A549 (cell line): ENCODE results near the gene ZDHHC3. TPM values are rescaled to one million over a fixed set of nuclear protein-coding genes. Genes with fewer than 3 reads are reported as not detected.

Experiments
- ATAC-seq, 2 experiments: fragments of 200-7000 bp in 1 of 2; fragments of >200 bp in 1 of 2; cut with Nextera tagmentation in 1 of 2; cut with Tn5 transposase in 1 of 2; 3 replicates each; pipeline versions ENCODE4 v1.8.0 to v1.9.1; 2018 to 2020; ENCODE audit warnings: mild to moderate bottlenecking in 1 of 2, moderate library complexity in 1 of 2
- CTCF ChIA-PET: fragments of 300-600 bp; sonication (Branson Sonifier 250); formaldehyde crosslinking; extraction: SDS; loops from one replicate; lab custom pipeline; 2021; ENCODE audit warnings: antibody characterized with exemption, inconsistent platforms; lab: Yijun Ruan, JAX
- POLR2A ChIA-PET: fragments of 350-600 bp; formaldehyde crosslinking; extraction: SDS; loops from one replicate; lab custom pipeline; 2021; ENCODE audit warnings: antibody characterized with exemption, inconsistent platforms; lab: Yijun Ruan, JAX
- DNase-seq, 2 experiments: peaks; one replicate each; pipeline versions ENCODE4 v3.0.0 to v3.0.0-alpha.2; 2011 to 2016; ENCODE audit warnings: low read depth in 1 of 2, low spot score in 1 of 2
- FAIRE-seq: peaks from 2 replicates; lab custom pipeline; 2011; peaks lifted over from hg19 to GRCh38; lab: Jason Lieb, UNC
- H3K27ac ChIP-seq, 2 experiments: fragments of >200 bp; sonication (Bioruptor Twin); formaldehyde crosslinking; 3 replicates each; pipeline ENCODE4 v1.5.1; 2016 to 2017
- H3K4me1 ChIP-seq: fragments of >200 bp; sonication (Bioruptor Twin); formaldehyde crosslinking; 3 replicates; pipeline ENCODE4 v1.6.1; 2016
- H3K4me2 ChIP-seq: fragments of >200 bp; sonication (Bioruptor Twin); formaldehyde crosslinking; 3 replicates; pipeline ENCODE4 v1.6.1; 2016
- H3K4me3 ChIP-seq: fragments of >200 bp; sonication (Bioruptor Twin); formaldehyde crosslinking; 3 replicates; pipeline ENCODE4 v1.5.1; 2016
- H3K9me3 ChIP-seq: fragments of >200 bp; sonication (Bioruptor Twin); formaldehyde crosslinking; 3 replicates; pipeline ENCODE4 v1.6.1; 2016
- BCL3 ChIP-seq: fragments of >200 bp; sonication (Bioruptor Twin); formaldehyde crosslinking; IDR thresholded peaks from 3 replicates; pipeline ENCODE4 v1.6.1; 2016
- CBX2 ChIP-seq: fragments of 200-600 bp; sonication (generic); IDR thresholded peaks from 2 replicates; pipeline ENCODE4 v1.6.1; 2016; ENCODE audit warnings: low read depth, mild to moderate bottlenecking, borderline replicate concordance
- CBX8 ChIP-seq: fragments of 200-600 bp; sonication (generic); IDR thresholded peaks from 2 replicates; pipeline ENCODE4 v1.6.1; 2016
- CHD4 ChIP-seq: fragments of 200-600 bp; sonication (generic); IDR thresholded peaks from 2 replicates; pipeline ENCODE4 v1.6.1; 2016; ENCODE audit warnings: antibody characterized with exemption, mild to moderate bottlenecking, borderline replicate concordance
- E2F6 ChIP-seq: IDR thresholded peaks from 2 replicates; pipeline ENCODE4 v1.6.1; 2012; ENCODE audit warnings: low read depth, borderline replicate concordance
- EHMT2 ChIP-seq: fragments of 200-600 bp; sonication (generic); IDR thresholded peaks from 2 replicates; pipeline ENCODE4 v1.6.1; 2016; ENCODE audit warnings: antibody characterized with exemption, low read depth, mild to moderate bottlenecking, moderate library complexity
- ESRRA ChIP-seq: fragments of 150-350 bp; IDR thresholded peaks from 2 replicates; pipeline ENCODE4 v1.6.1; 2014; ENCODE audit warnings: mild to moderate bottlenecking, low read length, borderline replicate concordance
- FOSL2 ChIP-seq, 2 experiments: fragments of 450-650 bp in 1 of 2; fragments of >200 bp in 1 of 2; sonication (Bioruptor Twin) in 1 of 2; formaldehyde crosslinking; IDR thresholded peaks; 2 replicates each; pipeline versions ENCODE4 v1.5.0 to v1.6.1; 2016 to 2020; ENCODE audit warnings: mild to moderate bottlenecking in 1 of 2, moderate library complexity in 1 of 2
- FOXS1 ChIP-seq: fragments of 250-450 bp; sonication (Bioruptor Pico); IDR thresholded peaks from 2 replicates; pipeline ENCODE4 v1.5.0; 2020; ENCODE audit warnings: mild to moderate bottlenecking, moderate library complexity
- HDAC2 ChIP-seq: fragments of 200-600 bp; sonication (generic); IDR thresholded peaks from 2 replicates; pipeline ENCODE4 v1.6.1; 2016
- HOXB13 ChIP-seq: fragments of 250-450 bp; sonication (Bioruptor Pico); IDR thresholded peaks from 2 replicates; pipeline ENCODE4 v1.5.0; 2020; ENCODE audit warnings: low read depth, mild to moderate bottlenecking, moderate library complexity
- HOXB5 ChIP-seq: fragments of 250-450 bp; sonication (Bioruptor Pico); IDR thresholded peaks from 2 replicates; pipeline ENCODE4 v1.5.0; 2020; ENCODE audit warnings: mild to moderate bottlenecking, moderate library complexity
- JUN ChIP-seq, 2 experiments: fragments of >200 bp; sonication (Bioruptor Twin); formaldehyde crosslinking; IDR thresholded peaks; 2 replicates in 1 of 2; 3 replicates in 1 of 2; pipeline ENCODE4 v1.6.1; 2016 to 2017
- KDM1A ChIP-seq: fragments of 200-600 bp; sonication (generic); IDR thresholded peaks from 2 replicates; pipeline ENCODE4 v1.6.1; 2016; ENCODE audit warnings: low read depth, mild to moderate bottlenecking
- KDM5A ChIP-seq: fragments of 200-600 bp; sonication (generic); IDR thresholded peaks from 2 replicates; pipeline ENCODE4 v1.6.1; 2016; ENCODE audit warnings: antibody characterized with exemption, mild to moderate bottlenecking
- MAZ ChIP-seq: fragments of 150-350 bp; IDR thresholded peaks from 2 replicates; pipeline ENCODE4 v1.6.1; 2014; ENCODE audit warnings: antibody characterized with exemption, low read depth, low read length, borderline replicate concordance
- MYC ChIP-seq: IDR thresholded peaks from 2 replicates; pipeline ENCODE4 v1.6.1; 2012; ENCODE audit warnings: mild to moderate bottlenecking, inconsistent platforms, low read length, improper control_type of control experiment, borderline replicate concordance
- NFE2L2 ChIP-seq: fragments of 150-350 bp; conservative IDR thresholded peaks from 2 replicates; pipeline ENCODE4 v1.6.1; 2014; ENCODE audit warnings: low read length
- PBX3 ChIP-seq: IDR thresholded peaks from 2 replicates; pipeline ENCODE4 v1.6.1; 2012
- POLR2A ChIP-seq: IDR thresholded peaks from 2 replicates; pipeline ENCODE4 v1.6.1; 2012; ENCODE audit warnings: mild to moderate bottlenecking, low read length
- POLR2AphosphoS2 ChIP-seq: conservative IDR thresholded peaks from 2 replicates; pipeline ENCODE4 v1.6.1; 2012; ENCODE audit warnings: low read length, improper control_type of control experiment, inconsistent platforms
- RAD21 ChIP-seq, 2 experiments: fragments of >200 bp in 1 of 2; sonication (Bioruptor Twin) in 1 of 2; formaldehyde crosslinking in 1 of 2; IDR thresholded peaks in 1 of 2; conservative IDR thresholded peaks in 1 of 2; 2 replicates in 1 of 2; 3 replicates in 1 of 2; pipeline ENCODE4 v1.6.1; 2012 to 2018; ENCODE audit warnings: inconsistent platforms in 1 of 2
- RARB ChIP-seq: fragments of 250-450 bp; sonication (Bioruptor Pico); IDR thresholded peaks from 2 replicates; pipeline ENCODE4 v1.8.0; 2021; ENCODE audit warnings: mild to moderate bottlenecking, moderate library complexity
- RFX5 ChIP-seq: fragments of 450-650 bp; IDR thresholded peaks from 2 replicates; pipeline ENCODE4 v1.7.1; 2014; ENCODE audit warnings: antibody characterized with exemption, mild to moderate bottlenecking, moderate library complexity
- SMC3 ChIP-seq: fragments of >200 bp; sonication (Bioruptor Twin); formaldehyde crosslinking; IDR thresholded peaks from 3 replicates; pipeline ENCODE4 v1.6.1; 2018; ENCODE audit warnings: inconsistent platforms
- TFCP2L1 ChIP-seq: fragments of 250-450 bp; sonication (Bioruptor Pico); IDR thresholded peaks from 2 replicates; pipeline ENCODE4 v1.5.0; 2021; ENCODE audit warnings: mild to moderate bottlenecking
- TP53 ChIP-seq: fragments of 250-450 bp; sonication (Bioruptor Pico); IDR thresholded peaks from 2 replicates; pipeline ENCODE4 v1.5.0; 2021; ENCODE audit warnings: mild to moderate bottlenecking, moderate library complexity
- ZC3H11A ChIP-seq: fragments of 450-650 bp; IDR thresholded peaks from 2 replicates; pipeline ENCODE4 v1.6.1; 2014; ENCODE audit warnings: antibody characterized with exemption, mild to moderate bottlenecking
- ZSCAN20 ChIP-seq: fragments of 250-450 bp; sonication (Bioruptor Pico); IDR thresholded peaks from 2 replicates; pipeline ENCODE4 v1.8.0; 2022; ENCODE audit warnings: mild to moderate bottlenecking, moderate library complexity
- WGBS: methylation state at CpG from one replicate; pipeline ENCODE4 v1.1.6; 2017; ENCODE audit errors: missing lambda C conversion rate; 5-methylcytosine and 5-hydroxymethylcytosine counted together
- polyA plus RNA-seq, 4 experiments: library from polyadenylated mRNA; depleted of rRNA in 3 of 4; stranded (reverse); fragments of >200 nt; fragmentation: RNase III in 1 of 4; extraction: RNeasy Plus Mini Kit Qiagen cat#74134 plus additional on column Dnase treatment in 1 of 4; gene quantifications; 2 replicates in 3 of 4; 3 replicates in 1 of 4; pipeline ENCODE4 v1.2.3, GENCODE V29; 2011 to 2017
- TF ChIP-seq, protein P1 (sequence below): fragments of 150-350 bp; IDR thresholded peaks from 2 replicates; pipeline ENCODE4 v1.6.1; 2014; ENCODE audit warnings: low read depth, mild to moderate bottlenecking, low read length
- TF ChIP-seq, protein P2 (sequence below): fragments of 250-450 bp; sonication (Bioruptor Pico); IDR thresholded peaks from 2 replicates; pipeline ENCODE4 v1.5.0; 2020; ENCODE audit warnings: low read depth, mild to moderate bottlenecking, moderate library complexity

The ZDHHC3 gene
- polyA plus RNA-seq, 2 of the 4 experiments (the other 2 are of a cell fraction) = 28.7 to 57.7 TPM

DNA sequence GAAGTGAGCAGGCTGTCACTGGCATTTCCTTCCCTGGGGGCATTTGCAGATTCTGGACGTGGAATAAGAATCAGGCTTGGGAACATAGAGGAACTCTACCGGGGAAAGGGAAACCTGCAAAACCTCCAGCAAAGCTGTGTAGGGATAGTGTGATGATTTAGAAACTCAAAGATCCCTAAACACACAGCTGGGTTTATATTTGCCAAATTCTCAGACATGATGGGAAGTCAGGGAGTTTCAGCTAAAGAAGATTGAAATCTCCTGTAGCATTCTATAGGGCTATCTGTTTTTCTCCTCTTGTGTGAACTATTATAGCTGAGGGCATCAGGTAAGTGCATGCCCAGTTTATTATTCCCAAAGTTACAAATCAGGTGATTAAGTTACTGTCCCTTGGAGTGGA, 40.9 kb upstream of the ZDHHC3 start:
- no peak for ATAC-seq
- ChIA-PET POLR2A (no interaction called here), CTCF (interaction anchor here (0.6 kb wide), 1 partner anchor 33 kb away, joined by 3 read pairs; no protein-coding TSS in a partner anchor)
- Histone ChIP-seq H3K4me2 (no peak overlapping the region), H3K27ac (no peak overlapping the region), H3K4me3 (no peak overlapping the region), H3K9me3 (no peaks in the 10 kb centered on the region), H3K4me1 (no peaks in the 10 kb centered on the region)
- TF ChIP-seq HOXB13 (CRISPR knock-in tag) (no peak), ZC3H11A (no peak), FOXS1 (no peak), ESRRA (no peak), TP53 (no peak), RAD21 (conservative IDR thresholded peaks at IDR 0.05 in 1 of 2, IDR thresholded peaks at IDR 0.05 in 1 of 2) (no peak), BCL3 (no peak), MYC (no peak), HDAC2 (no peak), CHD4 (no peak), KDM5A (no peak), KDM1A (no peak), PBX3 (no peak), POLR2A (no peak)
- TF ChIP-seq, protein P1, sequence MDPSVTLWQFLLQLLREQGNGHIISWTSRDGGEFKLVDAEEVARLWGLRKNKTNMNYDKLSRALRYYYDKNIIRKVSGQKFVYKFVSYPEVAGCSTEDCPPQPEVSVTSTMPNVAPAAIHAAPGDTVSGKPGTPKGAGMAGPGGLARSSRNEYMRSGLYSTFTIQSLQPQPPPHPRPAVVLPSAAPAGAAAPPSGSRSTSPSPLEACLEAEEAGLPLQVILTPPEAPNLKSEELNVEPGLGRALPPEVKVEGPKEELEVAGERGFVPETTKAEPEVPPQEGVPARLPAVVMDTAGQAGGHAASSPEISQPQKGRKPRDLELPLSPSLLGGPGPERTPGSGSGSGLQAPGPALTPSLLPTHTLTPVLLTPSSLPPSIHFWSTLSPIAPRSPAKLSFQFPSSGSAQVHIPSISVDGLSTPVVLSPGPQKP = no peak
- TF ChIP-seq, protein P2, sequence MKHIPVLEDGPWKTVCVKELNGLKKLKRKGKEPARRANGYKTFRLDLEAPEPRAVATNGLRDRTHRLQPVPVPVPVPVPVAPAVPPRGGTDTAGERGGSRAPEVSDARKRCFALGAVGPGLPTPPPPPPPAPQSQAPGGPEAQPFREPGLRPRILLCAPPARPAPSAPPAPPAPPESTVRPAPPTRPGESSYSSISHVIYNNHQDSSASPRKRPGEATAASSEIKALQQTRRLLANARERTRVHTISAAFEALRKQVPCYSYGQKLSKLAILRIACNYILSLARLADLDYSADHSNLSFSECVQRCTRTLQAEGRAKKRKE = no peak
- WGBS = 90% methylated on average over 2 of the region's 2 CpGs
- no peak for DNase-seq
- FAIRE-seq = no peak

- H3K4me3 ChIP-seq = no peak overlapping the region
- ATAC-seq = no peak
- no peak overlapping the region for H3K27ac ChIP-seq
- TF ChIP-seq MAZ (no peak), POLR2AphosphoS2 (no peak), HOXB5 (CRISPR knock-in tag) (no peak), ZSCAN20 (CRISPR knock-in tag) (no peak), E2F6 (no peak), RARB (CRISPR knock-in tag) (no peak), CBX8 (no peak), RFX5 (no peak), TFCP2L1 (CRISPR knock-in tag) (no peak), CBX2 (no peak), SMC3 (no peak), FOSL2 (IDR thresholded peaks at IDR 0.05) (no peak), FOSL2 (CRISPR knock-in tag; IDR thresholded peaks at IDR 0.05) (no peak), JUN (IDR thresholded peaks at IDR 0.05) (no peak), PBX3 (no peak), EHMT2 (no peak), NFE2L2 (no peak)
- no peaks in the 10 kb centered on the region for H3K9me3 ChIP-seq
- ChIA-PET POLR2A (no interaction called here), CTCF (interaction anchor here (1.6 kb wide), 1 partner anchor 125 kb away, joined by 3 read pairs; no protein-coding TSS in a partner anchor)
- FAIRE-seq = no peak
- no peak overlapping the region for H3K4me2 ChIP-seq
- H3K4me1 ChIP-seq = no peaks in the 10 kb centered on the region
- no peak for DNase-seq
- 99% methylated on average over 4 of the region's 4 CpGs for WGBS
Observed at GRCh38 chr3:45012577-45012976, 36.6 kb upstream of the ZDHHC3 start.
